ENCODE results near the gene DCUN1D5. TPM values are rescaled to one million over a fixed set of nuclear protein-coding genes. Genes with fewer than 3 reads are reported as not detected.

The DCUN1D5 gene
- total RNA-seq, 2 experiments from 2014 or later, result 28.6 to 32.6 TPM

Other genes starting within 250 kb of the DCUN1D5 start
- gene MMP3, start 248.6 kb downstream of the DCUN1D5 start, total RNA-seq, result not detected
- gene MMP12, start 217.2 kb downstream of the DCUN1D5 start, total RNA-seq, result not detected
- gene MMP13, start 136.4 kb downstream of the DCUN1D5 start, total RNA-seq, result not detected
- 1 to 10 TPM; 3.0 to 3.1 TPM for gene DYNC2H1, start 17.3 kb upstream of the DCUN1D5 start, total RNA-seq

All from activated CD4-positive, alpha-beta memory T cell treated with anti-CD3 and anti-CD28 coated beads, Interleukin-2, amount 10 ng/mL, durations not matched to agents 7 days and 5 days (primary cell).